NCI-H1436 (cell line): Measurements from ENCODE around the gene ALDH7A1.
"Not testable (repeated sequence)": the region's sequence is repeated elsewhere in the genome, so short reads cannot be mapped to it uniquely, and the experiment has no call there.

ENCODE experiments used
- DNase-seq: peaks from one replicate; lab custom pipeline; 2025; lab: John Stamatoyannopoulos, UW

ALDH7A1 gene

DNA sequence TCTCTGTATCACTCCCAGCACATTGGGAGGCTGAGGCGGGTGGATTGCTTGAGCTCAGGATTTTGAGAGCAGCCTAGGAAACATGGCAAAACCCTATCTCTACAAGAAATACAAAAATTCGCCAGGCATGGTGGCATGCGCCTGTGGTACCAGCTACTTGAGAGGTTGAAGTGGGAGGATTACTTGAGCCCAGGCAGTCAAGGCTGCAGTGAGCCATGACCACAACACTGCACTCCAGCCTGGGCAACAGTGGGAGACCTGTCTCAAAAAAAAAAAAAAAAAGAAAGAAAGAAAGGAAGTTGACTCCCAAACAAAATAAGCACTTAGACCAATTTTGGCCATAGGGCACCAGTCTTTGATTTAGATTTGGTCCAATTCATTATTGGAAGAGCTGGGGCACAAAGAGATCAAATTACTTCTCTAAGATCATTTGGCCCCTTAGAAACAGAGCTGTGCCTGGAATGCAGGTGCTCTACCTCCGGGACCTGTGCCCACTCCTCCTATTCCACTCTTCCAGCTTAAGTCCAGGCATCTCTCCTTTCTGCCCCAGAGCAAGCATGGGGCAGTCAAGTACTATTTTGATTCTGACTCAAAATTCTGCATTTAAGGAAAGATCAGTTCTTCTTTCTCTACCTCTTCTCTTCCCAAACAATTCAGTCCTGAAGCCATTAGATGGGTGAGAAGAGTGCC is 59.0 kb downstream of the ALDH7A1 start:
- no peak for DNase-seq

DNA sequence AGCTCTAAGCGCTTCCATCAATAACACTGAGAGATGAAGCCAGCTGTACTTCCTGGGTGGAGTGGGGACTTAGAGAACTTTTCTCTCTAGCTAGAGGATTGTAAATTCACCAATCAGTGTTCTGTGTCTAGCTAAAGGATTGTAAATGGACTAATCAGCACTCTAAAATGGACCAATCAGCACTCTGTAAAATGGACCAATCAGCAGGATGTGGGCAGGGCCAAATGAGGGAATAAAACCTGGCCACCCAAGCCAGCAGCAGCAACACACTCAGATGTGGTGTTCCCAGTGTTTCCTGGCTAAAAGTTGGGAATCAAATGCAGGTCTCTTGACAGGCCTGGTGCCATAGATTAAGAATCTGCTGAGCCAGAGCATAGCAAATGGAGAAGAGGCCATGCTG is 60.5 kb downstream of the ALDH7A1 start:
- DNase-seq: no peak

DNA sequence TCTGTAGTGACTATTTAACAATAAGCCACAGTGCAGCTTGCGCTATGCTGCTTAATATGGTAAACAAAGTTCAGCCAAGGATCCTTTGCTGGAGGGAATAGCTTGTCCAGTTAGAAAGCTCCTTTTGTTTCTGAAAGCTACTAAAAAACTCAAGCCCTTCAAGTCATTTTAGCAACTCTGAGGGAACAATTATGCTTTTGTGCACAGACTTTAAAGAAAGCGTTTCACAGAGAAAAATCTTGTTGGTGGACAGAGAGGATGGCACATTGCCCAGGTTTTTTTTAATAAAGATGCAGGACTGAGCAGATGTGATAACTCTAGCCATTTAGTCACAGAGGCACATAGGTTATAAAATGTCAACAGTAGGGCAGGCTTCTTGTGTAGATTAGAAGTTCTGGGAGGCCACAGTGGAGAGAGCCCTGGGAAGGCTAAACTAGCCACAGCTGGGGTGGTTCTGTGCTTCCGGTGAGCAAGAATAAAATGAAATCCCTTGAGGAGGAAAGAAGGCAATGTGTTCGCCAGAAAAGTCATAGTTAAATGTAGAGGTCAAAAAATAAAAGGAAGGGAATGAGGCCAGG is 63.4 kb downstream of the ALDH7A1 start:
- no peak for DNase-seq

DNA sequence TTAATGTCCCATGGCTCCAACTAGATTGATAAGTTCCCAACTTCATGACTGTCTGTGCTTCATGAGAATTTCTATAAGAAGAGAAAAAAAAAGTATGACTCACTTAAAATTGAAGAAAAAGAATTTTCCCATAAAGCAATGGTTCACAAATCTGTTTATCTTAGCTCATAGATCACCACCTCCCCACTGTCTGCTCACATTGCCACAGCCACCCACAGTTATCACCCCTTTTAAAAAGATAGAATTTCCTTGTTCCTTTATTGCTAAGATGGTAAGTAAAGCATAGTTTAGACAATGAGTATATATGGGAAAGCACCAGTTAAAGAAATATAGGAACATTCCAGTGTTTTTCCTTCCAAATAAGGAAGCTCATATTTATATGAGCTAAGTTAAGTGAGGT is 67.1 kb downstream of the ALDH7A1 start:
- DNase-seq: no peak

DNA sequence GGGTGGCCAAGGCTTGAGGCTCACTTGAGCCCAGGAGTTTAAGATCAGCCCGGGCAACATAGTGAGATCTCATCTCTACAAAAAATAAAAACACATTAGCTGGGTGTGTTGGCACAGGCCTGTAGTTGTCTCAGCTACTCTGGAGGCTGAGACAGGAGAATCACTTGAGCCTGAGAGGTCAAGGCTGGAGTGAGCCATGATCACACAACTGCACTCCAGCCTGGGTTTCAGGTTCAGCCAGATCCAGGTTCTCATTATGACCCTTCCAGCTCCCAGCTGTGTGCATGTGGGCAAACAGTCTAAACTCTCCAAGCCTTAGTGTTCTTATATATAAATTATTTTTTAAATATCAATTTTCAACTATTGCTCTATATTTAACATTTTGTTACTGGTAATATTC is 67.9 kb downstream of the ALDH7A1 start:
- DNase-seq: no peak

DNA sequence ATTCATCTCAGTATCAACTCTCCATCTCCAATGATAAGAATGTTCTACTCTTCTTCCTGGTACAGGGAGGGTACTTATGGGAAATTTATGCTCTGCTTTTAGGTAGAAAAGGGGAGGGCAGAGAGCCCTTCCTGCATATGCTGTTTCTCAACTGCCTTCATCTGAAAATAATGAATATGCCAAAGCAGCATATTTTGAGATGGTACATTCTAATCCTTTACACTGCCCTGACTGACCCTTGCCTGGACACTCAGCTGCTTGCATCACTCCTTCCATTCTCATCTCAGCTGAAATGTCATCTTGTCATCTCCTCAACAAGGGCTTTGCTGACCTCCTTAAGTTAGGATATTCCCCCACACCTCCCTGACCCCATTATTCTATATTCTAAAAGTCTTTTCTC is 68.5 kb downstream of the ALDH7A1 start:
- DNase-seq: no peak

DNA sequence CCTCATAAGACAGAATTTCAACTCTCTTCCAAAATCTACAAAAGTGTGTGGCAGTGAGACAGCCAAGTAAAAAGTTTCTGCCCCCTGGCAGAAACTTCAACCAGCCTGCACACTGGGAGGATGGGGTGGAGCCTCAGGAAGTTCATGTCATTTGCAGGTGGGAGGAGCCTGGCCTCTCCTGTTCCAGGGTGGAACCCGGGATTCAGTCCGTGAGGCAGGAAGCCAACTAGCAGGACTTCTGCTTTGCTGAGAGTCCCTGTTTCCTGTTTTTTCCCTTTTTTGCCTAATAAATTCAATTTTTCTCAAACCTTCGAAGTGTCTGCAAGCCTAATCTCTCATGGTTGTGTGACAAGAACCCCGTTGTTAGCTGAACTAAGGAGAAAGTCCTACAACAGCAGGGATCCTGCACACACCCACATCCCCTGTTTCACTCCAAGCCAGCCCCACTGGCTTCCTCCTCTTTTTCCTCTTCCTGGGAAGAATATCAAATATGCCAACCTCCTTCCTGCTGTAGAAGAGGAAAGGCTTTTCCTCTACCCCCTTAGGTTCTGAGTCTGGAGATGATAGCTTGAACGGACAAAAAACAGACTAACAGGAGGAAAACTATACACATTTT is 69.3 kb downstream of the ALDH7A1 start:
- DNase-seq: no peak

DNA sequence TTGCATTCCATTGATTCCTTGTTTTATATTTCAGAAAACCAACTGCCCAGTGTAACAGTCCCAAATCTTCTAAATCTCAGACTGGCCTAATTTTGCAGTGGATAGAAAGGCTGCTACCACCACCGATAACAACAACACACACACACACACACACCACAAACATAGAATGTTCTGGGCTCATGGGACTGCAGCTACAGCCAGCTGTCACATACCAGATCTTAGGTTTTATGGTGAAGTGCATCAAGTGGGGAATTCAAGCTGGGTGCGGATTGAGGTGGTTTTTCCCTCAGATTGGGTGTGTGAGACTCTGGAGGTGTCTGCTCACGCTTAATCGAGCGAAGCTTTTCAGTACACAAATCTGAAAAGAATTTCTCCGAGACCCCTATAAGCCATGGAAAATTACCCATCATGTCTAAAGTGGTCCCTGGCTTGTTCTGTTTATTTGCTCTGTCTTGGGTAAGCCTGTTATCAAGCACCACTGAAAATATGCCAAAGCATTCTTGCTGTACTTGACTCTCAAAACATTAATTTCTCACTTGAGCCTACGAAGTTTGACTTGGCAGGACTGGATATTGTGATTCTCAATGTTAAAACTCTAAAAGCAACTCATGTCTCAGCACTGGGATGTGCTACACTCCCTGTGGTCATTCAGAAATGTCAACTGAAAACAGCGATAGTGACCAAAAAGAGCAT is 71.1 kb downstream of the ALDH7A1 start:
- no peak for DNase-seq

DNA sequence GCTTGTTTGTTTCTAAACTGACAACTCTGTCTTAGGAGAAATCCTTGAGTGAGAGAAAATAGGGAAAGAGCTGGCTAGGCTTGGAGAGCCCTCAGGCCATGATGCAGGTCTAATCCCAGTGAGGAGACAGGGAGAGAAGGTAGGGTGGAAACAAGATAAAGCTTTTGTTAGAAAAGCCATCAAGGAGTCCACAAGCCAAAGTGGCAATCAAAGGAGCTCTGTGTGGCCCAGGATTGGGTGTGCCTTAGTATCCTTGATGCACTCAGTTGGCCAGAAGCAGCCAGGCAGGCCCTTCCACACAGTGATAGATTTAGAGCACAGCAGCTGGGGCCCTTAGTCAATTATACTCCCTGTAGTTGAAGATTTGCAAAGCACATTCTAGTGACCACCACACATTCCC is 73.9 kb downstream of the ALDH7A1 start:
- no peak for DNase-seq

DNA sequence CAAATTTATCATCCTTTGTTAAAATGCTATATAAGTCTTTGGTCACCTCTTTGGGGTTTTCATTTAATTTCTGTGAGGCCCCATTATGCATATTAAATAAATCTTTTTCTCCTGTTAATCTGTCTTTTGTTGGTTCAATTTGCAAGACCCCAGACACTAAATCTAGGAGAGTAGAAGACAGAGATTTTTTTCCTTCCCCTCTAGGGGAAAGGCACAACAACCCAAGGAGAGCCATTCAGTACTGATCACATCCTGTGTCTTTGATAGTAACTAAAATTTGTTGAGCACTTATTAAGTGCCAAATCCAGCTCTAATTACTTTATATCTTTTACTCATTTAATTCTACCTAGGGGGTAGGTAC is 74.4 kb downstream of the ALDH7A1 start:
- DNase-seq: no peak

DNA sequence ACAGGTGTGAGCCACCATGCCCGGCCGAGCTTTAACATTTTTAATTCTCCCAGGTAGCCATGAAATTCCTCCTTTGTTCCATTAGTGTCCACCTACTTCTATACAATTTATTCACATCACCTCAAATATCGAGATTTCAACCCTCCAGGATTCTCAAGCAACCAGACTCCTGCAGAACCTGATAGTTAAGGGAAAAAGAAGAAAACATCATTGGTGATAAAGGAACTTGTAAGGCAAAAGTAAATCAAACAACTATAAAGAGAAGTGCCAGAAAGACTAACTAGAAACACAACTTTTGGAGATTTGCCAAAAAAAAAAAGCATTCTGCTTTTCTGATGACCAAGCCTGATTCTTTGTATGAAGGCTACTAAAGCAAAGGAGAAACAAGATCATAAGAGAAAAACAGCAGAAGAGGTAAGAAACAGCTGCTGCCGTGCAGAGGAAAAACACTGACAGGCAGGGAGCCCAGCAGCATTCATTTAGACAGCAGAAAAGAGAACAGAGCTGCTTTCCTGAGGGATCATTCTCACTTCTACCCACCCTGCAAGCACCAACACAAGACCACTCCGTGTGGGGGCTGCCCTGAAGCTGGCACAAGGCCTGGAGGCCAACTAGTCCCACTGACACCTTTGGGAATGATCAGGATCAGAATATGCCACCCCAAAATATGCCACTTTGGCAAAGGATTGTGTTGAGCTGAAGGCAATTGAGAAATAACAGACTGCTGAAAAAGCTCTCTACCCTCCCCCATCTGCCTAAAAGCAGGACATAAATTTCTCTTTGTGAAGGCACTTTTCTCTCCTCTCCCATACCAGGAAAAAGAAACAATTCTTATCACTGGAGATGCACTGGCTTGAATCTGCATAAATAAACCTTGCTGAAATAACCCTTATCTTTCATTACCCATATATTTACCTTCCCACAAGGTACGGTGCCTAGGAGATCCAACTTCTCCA is 75.1 kb downstream of the ALDH7A1 start:
- no peak for DNase-seq

DNA sequence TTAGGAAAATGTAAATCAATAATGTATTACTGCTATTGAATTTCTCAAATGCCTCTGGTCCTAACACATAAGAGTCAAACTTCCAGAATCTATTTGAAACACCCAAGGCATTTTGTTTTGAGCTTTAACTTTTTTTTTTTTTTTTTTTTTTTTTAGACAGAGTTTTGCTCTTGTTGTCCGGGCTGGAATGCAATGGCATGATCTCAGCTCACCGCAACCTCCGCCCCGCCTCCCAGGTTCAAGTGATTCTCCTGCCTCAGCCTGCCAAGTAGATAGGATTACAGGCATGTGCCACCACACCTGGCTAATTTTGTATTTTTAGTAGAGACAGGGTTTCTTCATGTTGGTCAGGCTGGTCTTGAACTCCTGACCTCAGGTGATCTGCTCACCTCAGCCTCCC is 75.8 kb downstream of the ALDH7A1 start:
- not testable (repeated sequence) for DNase-seq

DNA sequence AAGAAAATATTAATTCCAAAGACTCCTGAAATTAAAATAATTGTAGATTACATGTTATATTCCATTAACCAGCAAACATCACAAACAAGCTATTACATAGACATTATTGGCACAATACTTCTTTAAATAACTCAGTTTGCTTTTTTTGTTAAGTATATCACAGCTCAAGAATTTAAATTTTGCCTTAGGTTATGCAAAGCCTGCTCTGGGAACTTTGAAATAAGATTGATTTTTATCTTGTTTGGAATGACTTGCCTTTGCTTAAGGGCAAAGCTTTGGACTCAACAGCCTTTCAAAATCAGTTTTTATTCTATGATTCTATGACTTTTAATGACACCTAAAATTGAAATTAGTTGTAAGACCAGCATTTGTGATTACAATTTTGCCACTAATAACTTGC is 78.2 kb downstream of the ALDH7A1 start:
- no peak for DNase-seq

DNA sequence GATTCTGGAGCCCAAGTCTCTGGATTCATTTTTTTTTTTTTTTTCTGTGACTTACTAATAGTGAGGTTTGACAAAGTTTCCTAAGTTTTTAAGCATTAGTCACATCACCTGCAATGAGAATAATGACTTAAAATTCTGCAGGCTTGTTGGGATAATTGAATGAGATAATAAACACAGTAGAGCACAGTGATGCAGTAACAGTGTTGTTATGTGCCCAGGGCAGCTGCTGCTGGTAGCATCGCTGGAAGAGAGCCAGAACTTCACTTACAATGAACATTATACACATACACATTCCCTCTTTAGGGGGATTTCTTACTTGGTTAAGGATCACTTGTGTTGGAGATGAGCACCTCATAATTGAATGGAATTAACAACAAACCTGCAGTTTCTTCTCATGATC is 78.9 kb downstream of the ALDH7A1 start:
- peak; percentile 71 for DNase-seq

DNA sequence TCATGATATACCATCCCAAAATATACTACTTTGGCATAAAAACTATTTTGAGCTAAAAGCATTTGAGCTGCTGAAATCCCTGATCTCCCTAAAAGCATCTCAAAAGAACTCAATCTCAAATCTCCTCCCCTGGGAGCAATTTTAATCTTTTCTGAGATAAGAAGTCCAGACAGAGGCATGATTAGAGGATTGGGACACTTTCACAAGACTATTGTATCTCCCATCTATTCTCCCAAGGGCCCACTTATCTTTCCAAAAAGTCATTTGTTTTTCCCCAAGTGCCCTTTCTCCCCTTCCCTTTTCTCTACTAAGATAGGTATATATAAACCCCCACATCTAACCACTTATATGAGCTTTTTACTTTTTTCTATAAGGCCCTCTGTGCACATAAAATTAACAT is 79.7 kb downstream of the ALDH7A1 start:
- no peak for DNase-seq

DNA sequence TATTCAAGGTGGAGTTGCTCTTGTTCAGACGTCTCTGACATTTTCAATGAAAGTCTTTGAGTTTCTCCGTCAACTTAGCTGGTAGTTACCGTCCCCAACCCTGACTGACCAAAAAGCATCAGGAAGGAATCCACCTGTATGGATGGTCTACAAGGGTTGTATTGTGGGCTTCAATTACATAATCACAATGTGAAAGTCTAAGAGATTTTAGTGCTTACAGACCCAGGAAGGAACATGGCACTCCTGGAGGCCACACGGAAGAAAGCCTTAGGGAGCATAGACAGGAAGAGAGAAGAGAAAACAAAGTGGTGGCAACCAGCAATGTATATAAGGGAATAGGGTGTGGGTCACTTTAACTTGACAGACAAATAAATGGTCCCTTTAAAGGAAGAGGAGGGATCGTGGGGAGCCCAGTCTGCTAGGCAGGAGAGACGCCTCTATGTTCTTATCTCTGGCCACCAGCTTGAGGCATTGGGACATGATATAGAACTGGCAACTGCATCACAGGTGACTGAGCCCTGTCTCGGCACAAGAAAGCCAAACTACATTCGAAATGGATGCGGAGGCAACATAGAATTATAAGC is 80.4 kb downstream of the ALDH7A1 start:
- no peak for DNase-seq

DNA sequence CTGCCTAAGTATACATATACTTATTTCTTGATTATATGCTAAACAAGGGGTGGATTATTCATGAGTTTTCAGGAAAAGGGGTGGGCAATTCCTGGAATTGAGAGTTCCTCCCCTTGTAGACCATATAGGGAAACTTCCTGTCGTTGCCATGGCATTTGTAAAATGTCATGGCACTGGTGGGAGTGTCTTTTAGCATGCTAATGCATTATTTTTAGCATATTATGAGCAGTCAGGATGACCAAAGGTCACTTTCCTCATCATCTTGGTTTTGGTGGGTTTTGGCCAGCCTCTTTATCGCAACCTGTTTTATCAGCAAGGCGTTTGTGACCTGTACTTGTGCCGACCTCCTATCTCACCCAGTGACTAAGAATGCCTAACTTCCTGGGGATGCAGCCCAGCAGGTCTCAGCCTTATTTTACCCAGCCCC is 80.9 kb downstream of the ALDH7A1 start:
- no peak for DNase-seq

DNA sequence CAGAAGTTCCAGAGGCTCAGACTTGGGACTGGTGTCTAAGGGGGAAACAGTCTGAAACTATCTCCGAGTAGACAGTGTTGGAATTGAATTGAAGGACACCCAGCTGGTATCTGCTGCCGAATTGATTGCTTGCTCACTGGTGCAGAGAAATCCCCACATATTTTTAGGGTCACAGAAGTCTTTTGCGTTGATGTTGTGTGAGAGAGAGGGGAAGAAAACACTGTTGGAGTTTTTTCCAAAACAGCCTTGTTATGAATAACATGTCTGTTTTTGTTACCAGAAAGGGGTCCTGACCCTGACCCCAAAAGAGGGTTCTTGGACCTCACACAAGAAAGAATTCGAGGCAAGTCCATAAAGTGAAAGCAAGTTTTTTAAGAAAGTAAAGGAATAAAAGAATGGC is 81.3 kb downstream of the ALDH7A1 start:
- no peak for DNase-seq

DNA sequence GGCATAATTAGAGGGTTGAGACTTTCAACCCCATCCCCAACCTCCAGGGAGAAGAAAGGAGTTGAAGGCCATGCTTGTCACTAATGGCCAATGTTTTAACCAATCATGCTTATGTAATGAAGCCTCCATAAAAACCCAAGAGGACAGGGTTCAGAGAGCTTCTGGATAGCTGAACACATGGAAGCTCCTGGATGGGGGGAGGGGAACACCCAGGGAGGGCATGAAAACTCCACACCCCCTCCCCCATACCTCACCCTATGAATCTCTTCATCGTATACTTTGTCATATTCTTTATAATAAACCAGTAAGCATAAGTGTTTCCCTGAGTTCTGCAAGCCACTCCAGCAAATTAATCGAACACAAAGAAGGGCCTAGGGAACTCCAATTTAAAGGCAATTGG is 81.7 kb downstream of the ALDH7A1 start:
- DNase-seq: no peak

DNA sequence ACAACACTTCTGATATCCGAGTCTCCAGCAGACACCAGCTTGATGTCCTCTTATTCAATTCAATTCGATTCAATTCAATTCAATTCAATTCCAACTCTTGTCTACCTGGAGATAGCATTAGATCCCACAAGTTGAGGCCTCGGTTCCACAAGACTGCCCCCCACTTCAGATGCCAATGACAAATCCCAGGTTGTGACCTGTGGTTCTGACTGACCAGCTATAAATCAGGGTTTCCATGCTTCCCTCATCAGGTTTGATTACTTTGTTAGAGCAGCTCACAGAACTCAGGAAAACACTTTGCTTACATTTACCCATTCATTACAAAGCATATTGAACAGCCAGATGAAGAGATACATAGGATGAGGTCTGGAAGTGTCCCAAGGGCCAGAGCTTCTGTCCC is 82.6 kb downstream of the ALDH7A1 start:
- DNase-seq: no peak

DNA sequence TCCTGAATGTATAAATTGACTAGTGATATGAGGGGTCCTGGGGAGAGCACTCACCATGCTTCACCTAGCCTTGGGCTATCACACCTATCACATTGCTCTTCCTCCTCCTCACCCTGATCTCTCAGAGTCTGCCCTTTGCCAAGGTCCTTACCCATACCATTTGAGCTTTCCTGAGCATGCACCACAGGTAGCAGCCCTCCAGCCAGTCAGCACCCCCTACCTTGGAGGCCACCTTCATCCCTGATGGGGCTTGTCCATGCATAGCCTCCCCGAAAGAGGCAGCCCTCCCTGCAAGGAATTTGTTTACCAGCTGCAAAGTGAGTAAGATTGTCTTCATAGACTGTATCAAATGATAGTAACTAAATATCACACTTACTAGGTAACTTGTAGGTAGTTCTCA is 83.1 kb downstream of the ALDH7A1 start:
- DNase-seq: no peak

DNA sequence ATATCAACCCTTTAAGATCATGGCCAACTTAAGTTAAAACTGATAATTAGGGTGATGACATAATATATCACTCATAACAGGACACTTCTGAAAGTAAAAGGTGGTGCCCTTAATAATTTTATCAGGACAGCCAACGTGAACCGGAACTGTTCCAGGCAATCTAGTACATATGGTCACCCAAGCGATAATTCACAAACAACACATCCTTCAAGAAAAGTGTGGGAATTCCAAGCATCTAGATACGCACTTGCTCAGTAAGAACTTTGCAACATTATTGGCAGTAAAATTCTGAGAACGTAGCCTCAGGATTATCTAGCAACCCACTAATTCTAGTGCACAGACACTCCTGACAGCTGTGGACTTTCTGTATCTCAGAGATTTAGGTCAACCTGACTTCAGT is 85.7 kb downstream of the ALDH7A1 start:
- no peak for DNase-seq
